OCI-LY7 (cell line): ENCODE measurements around the gene DPP10. TPM values are rescaled to one million over a fixed set of nuclear protein-coding genes. Genes with fewer than 3 reads are reported as not detected.

Experiments used
- BruUV-seq: library from RNA; stranded (reverse); fragments of 400-500 nt; replicated peaks from 2 replicates; lab custom pipeline; 2021; lab: Mats Ljungman, UMichigan
- CTCF ChIA-PET: fragments of 300-600 bp; sonication (Branson Sonifier 250); formaldehyde crosslinking; loops from one replicate; lab custom pipeline; 2022; ENCODE audit warnings: antibody characterized with exemption; ENCODE audit not compliant: unreplicated experiment; lab: Charles Lee
- POLR2A ChIA-PET: fragments of 300-600 bp; sonication (Branson Sonifier 250); formaldehyde crosslinking; loops from one replicate; lab custom pipeline; 2022; ENCODE audit warnings: antibody characterized with exemption; lab: Charles Lee
- DNase-seq: peaks from one replicate; pipeline ENCODE4 v3.0.0-alpha.2; 2015; ENCODE audit warnings: low spot score
- H2AFZ ChIP-seq: fragments of 200-600 bp; sonication (generic), shearing (Covaris generic); 2 replicates; pipeline ENCODE4 v1.6.1; 2014; ENCODE audit warnings: mild to moderate bottlenecking, antibody characterized with exemption, low read length, moderate library complexity
- H3K27ac ChIP-seq: fragments of 200-600 bp; sonication (generic); 2 replicates; pipeline ENCODE4 v1.5.1; 2014; ENCODE audit warnings: mixed run types, low read depth, mild to moderate bottlenecking, moderate library complexity, low read length, inconsistent platforms; ENCODE audit not compliant: poor library complexity, severe bottlenecking
- H3K36me3 ChIP-seq: fragments of 200-600 bp; sonication (generic); 2 replicates; pipeline ENCODE4 v1.6.1; 2014; ENCODE audit warnings: mild to moderate bottlenecking, antibody characterized with exemption, low read length, moderate library complexity, mixed read lengths; ENCODE audit not compliant: insufficient read depth
- H3K4me1 ChIP-seq: fragments of 200-600 bp; sonication (generic); 2 replicates; pipeline ENCODE4 v1.5.1; 2014; ENCODE audit warnings: mild to moderate bottlenecking, low read length; ENCODE audit not compliant: insufficient read depth, poor library complexity, severe bottlenecking
- H3K4me2 ChIP-seq: fragments of 200-600 bp; sonication (generic); 2 replicates; pipeline ENCODE4 v1.6.1; 2014; ENCODE audit warnings: mild to moderate bottlenecking, low read length
- H3K4me3 ChIP-seq: fragments of 200-600 bp; sonication (generic); 2 replicates; pipeline ENCODE4 v1.5.1; 2014; ENCODE audit warnings: mild to moderate bottlenecking, low read depth, low read length; ENCODE audit not compliant: poor library complexity, severe bottlenecking
- H3K79me2 ChIP-seq: fragments of 200-600 bp; sonication (generic); 2 replicates; pipeline ENCODE4 v1.6.1; 2016; ENCODE audit warnings: low read depth, mild to moderate bottlenecking, low read length, moderate library complexity, mixed read lengths; ENCODE audit not compliant: insufficient read depth
- H3K9me2 ChIP-seq: fragments of 200-600 bp; sonication (generic); 2 replicates; pipeline ENCODE4 v1.6.1; 2016; ENCODE audit warnings: mild to moderate bottlenecking, low read length, mixed read lengths; ENCODE audit not compliant: insufficient read depth
- H3K9me3 ChIP-seq: fragments of 200-600 bp; sonication (generic); 2 replicates; pipeline ENCODE4 v1.6.1; 2014; ENCODE audit warnings: mild to moderate bottlenecking, mixed run types, low read length, mixed read lengths
- H4K20me1 ChIP-seq: fragments of 200-600 bp; sonication (generic); 2 replicates; pipeline ENCODE4 v1.6.1; 2014; ENCODE audit warnings: mild to moderate bottlenecking, antibody characterized with exemption, low read length, moderate library complexity, mixed read lengths; ENCODE audit not compliant: insufficient read depth
- EZH2phosphoT487 ChIP-seq: fragments of 200-600 bp; sonication (generic); IDR thresholded peaks from 2 replicates; pipeline ENCODE4 v1.6.1; 2018; ENCODE audit warnings: low read depth, borderline replicate concordance, mild to moderate bottlenecking, mixed run types, antibody characterized with exemption, low read length, moderate library complexity, mixed read lengths
- intact Hi-C: fragments of 100-400 bp; cut with micrococcal nuclease; formaldehyde crosslinking; loops from one replicate; pipeline ENCODE4 v1.10.0; 2022; ENCODE audit not compliant: unreplicated experiment
- total RNA-seq, 2 experiments: library from RNA; depleted of rRNA in 1 of 2; stranded (reverse); fragments of >200 nt in 1 of 2; shearing (Covaris generic) in 1 of 2; gene quantifications; 2 replicates each; pipeline ENCODE4 v1.2.3, GENCODE V29; 2014 to 2022
- TF ChIP-seq, protein P1 (sequence below): fragments of 200-600 bp; sonication (generic); conservative IDR thresholded peaks from 2 replicates; pipeline ENCODE4 v1.5.1; 2014; ENCODE audit warnings: mild to moderate bottlenecking, antibody characterized with exemption, low read length, moderate library complexity, mixed read lengths

The DPP10 gene
- total RNA-seq, 2 experiments from 2014 or later, result not detected

DNA sequence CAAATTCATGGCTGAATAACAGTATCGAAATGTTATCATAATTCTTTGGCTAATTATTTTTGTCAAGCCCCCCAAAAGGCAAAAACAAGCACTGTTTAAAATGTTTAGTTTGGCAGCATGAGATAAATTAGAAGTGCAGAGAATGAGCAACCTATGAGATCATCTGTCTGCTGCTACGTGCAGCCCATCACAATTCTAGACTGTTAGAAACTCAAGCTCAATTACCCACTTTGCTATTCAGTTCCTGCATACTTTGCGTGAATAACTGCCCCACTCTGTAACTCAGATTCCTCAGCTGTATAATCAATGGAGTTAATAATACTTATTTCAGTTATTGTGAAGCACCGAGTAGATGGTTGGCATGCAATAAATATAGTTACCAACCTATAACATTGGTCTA lies 1181.9 kb downstream of the DPP10 start:
- no peaks in the 10 kb centered on the region for H3K9me3 ChIP-seq
- intact Hi-C loops, result no loop called here

GRCh38 chr2:115634578-115634977 lies 1192.1 kb downstream of the DPP10 start:
- CTCF ChIA-PET, result no interaction called here
- H3K36me3 ChIP-seq, result no peaks in the 10 kb centered on the region
- BruUV-seq, result no TSS peak
- no peaks in the 10 kb centered on the region for H4K20me1 ChIP-seq
- intact Hi-C loops, result no loop called here
- POLR2A ChIA-PET, result no interaction called here
- no peaks in the 10 kb centered on the region for H3K9me3 ChIP-seq
- no peaks in the 10 kb centered on the region for H3K9me2 ChIP-seq
- no peak overlapping the region for H3K4me3 ChIP-seq
- H3K79me2 ChIP-seq, result no peaks in the 10 kb centered on the region
- no peak for DNase-seq
- no peak overlapping the region for H3K27ac ChIP-seq
- H3K4me1 ChIP-seq, result no peaks in the 10 kb centered on the region
- H2AFZ ChIP-seq, result no peak overlapping the region
- no peak overlapping the region for H3K4me2 ChIP-seq
- TF ChIP-seq EZH2phosphoT487, result no peak
- TF ChIP-seq, protein P1, sequence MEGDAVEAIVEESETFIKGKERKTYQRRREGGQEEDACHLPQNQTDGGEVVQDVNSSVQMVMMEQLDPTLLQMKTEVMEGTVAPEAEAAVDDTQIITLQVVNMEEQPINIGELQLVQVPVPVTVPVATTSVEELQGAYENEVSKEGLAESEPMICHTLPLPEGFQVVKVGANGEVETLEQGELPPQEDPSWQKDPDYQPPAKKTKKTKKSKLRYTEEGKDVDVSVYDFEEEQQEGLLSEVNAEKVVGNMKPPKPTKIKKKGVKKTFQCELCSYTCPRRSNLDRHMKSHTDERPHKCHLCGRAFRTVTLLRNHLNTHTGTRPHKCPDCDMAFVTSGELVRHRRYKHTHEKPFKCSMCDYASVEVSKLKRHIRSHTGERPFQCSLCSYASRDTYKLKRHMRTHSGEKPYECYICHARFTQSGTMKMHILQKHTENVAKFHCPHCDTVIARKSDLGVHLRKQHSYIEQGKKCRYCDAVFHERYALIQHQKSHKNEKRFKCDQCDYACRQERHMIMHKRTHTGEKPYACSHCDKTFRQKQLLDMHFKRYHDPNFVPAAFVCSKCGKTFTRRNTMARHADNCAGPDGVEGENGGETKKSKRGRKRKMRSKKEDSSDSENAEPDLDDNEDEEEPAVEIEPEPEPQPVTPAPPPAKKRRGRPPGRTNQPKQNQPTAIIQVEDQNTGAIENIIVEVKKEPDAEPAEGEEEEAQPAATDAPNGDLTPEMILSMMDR, result no peak

More for the DNA sequence above, 1181.9 kb downstream of the DPP10 start:
- no peak for TF ChIP-seq EZH2phosphoT487
- TF ChIP-seq, protein P1, result no peak
- H3K27ac ChIP-seq, result no peak overlapping the region
- H2AFZ ChIP-seq, result no peak overlapping the region
- DNase-seq, result no peak
- no TSS peak for BruUV-seq
- H3K4me3 ChIP-seq, result no peak overlapping the region
- no peaks in the 10 kb centered on the region for H4K20me1 ChIP-seq
- H3K4me2 ChIP-seq, result no peak overlapping the region
- H3K79me2 ChIP-seq, result no peaks in the 10 kb centered on the region
- no peaks in the 10 kb centered on the region for H3K9me2 ChIP-seq
- ChIA-PET POLR2A (interaction anchor here (0.7 kb wide), 1 partner anchor 9 kb away, joined by 3 read pairs; no protein-coding TSS in a partner anchor), CTCF (no interaction called here)
- H3K4me1 ChIP-seq, result no peaks in the 10 kb centered on the region
- H3K36me3 ChIP-seq, result no peaks in the 10 kb centered on the region

GRCh38 chr2:115635430-115635829 lies 1193.0 kb downstream of the DPP10 start:
- Histone ChIP-seq H3K79me2 (no peaks in the 10 kb centered on the region), H3K4me2 (no peak overlapping the region), H3K4me3 (no peak overlapping the region), H4K20me1 (no peaks in the 10 kb centered on the region), H2AFZ (no peak overlapping the region), H3K27ac (no peak overlapping the region), H3K9me3 (no peaks in the 10 kb centered on the region), H3K4me1 (no peaks in the 10 kb centered on the region), H3K9me2 (no peaks in the 10 kb centered on the region), H3K36me3 (no peaks in the 10 kb centered on the region)
- DNase-seq, result no peak
- intact Hi-C loops, result no loop called here
- ChIA-PET POLR2A (no interaction called here), CTCF (no interaction called here)
- TF ChIP-seq EZH2phosphoT487, result no peak
- TF ChIP-seq, protein P1, result no peak
- no TSS peak for BruUV-seq
